ENCODE measurements around the gene MYO16.
A peak's percentile ranks its signal among the peaks of the same experiment; 100 is the strongest.

MYO16 gene

GRCh38 chr13:108813587-108814170, 184.3 kb downstream of the MYO16 start:
- DNase-seq, result no peak

- no peak for DNase-seq
Observed at GRCh38 chr13:108816375-108816774, 187.0 kb downstream of the MYO16 start.

GRCh38 chr13:108827646-108828045, 198.2 kb downstream of the MYO16 start:
- no peak for DNase-seq

- DNase-seq, result no peak
Observed at GRCh38 chr13:108828086-108828815, 198.8 kb downstream of the MYO16 start.

GRCh38 chr13:108830916-108831315, 201.5 kb downstream of the MYO16 start:
- DNase-seq, result no peak

GRCh38 chr13:108833531-108833930, 204.1 kb downstream of the MYO16 start:
- DNase-seq, result no peak

GRCh38 chr13:108834193-108834592, 204.8 kb downstream of the MYO16 start:
- no peak for DNase-seq

GRCh38 chr13:108835083-108835482, 205.7 kb downstream of the MYO16 start:
- no peak for DNase-seq

GRCh38 chr13:108850691-108851090, 221.3 kb downstream of the MYO16 start:
- no peak for DNase-seq

GRCh38 chr13:108851660-108852059, 222.2 kb downstream of the MYO16 start:
- no peak for DNase-seq

GRCh38 chr13:108853031-108853430, 223.6 kb downstream of the MYO16 start:
- no peak for DNase-seq

- no peak for DNase-seq
Observed at GRCh38 chr13:108855737-108856387, 226.5 kb downstream of the MYO16 start.

GRCh38 chr13:108858676-108859075, 229.3 kb downstream of the MYO16 start:
- DNase-seq, result no peak

GRCh38 chr13:108859197-108860012, 230.0 kb downstream of the MYO16 start:
- DNase-seq, result no peak

- DNase-seq, result no peak
Observed at GRCh38 chr13:108860418-108860817, 231.0 kb downstream of the MYO16 start.

GRCh38 chr13:108877300-108877699, 247.9 kb downstream of the MYO16 start:
- DNase-seq, result no peak

GRCh38 chr13:108878732-108879131, 249.3 kb downstream of the MYO16 start:
- DNase-seq, result no peak

- DNase-seq, result no peak
Observed at GRCh38 chr13:108889324-108889984, 260.0 kb downstream of the MYO16 start.

GRCh38 chr13:108895220-108895704, 265.9 kb downstream of the MYO16 start:
- peak; percentile 43 for DNase-seq

- DNase-seq, result peak; percentile 43
Observed at GRCh38 chr13:108897955-108898354, 268.5 kb downstream of the MYO16 start.

- no peak for DNase-seq
Observed at GRCh38 chr13:108902405-108903155, 273.2 kb downstream of the MYO16 start.

- DNase-seq, result no peak
Observed at GRCh38 chr13:108903613-108904012, 274.2 kb downstream of the MYO16 start.

All from activated CD4-positive, alpha-beta T cell treated with anti-CD3 and anti-CD28 coated beads, Interleukin-10, Interleukin-2, amounts not matched to agents 100 ng/mL and 50 ng/mL, durations not matched to agents 16 hours and 8 hours (primary cell).